Motor neuron (in vitro differentiated cells): ENCODE measurements around the gene TWF1. TPM values are rescaled to one million over a fixed set of nuclear protein-coding genes. Genes with fewer than 3 reads are reported as not detected.
A peak's percentile ranks its signal among the peaks of the same experiment; 100 is the strongest.

Experiments
- ATAC-seq, 8 experiments: fragments of 200-7000 bp; cut with Tn5 transposase; replicated peaks in 6 of 8; 2 replicates each; pipeline ENCODE4 v1.8.0; 2021; ENCODE audit warnings: mild to moderate bottlenecking in 8 of 8, moderate library complexity in 8 of 8
- H3K27ac ChIP-seq, 2 donors: fragments of 250-450 bp; sonication (Bioruptor Pico); 2 replicates each; pipeline ENCODE4 v1.9.0; 2021; ENCODE audit warnings: antibody characterized with exemption in 2 of 2, mild to moderate bottlenecking in 2 of 2, moderate library complexity in 1 of 2
- H3K4me1 ChIP-seq, 2 donors: fragments of 250-450 bp; sonication (Bioruptor Pico); replicated peaks in 1 of 2; 2 replicates each; pipeline ENCODE4 v1.6.1; 2021; ENCODE audit warnings: antibody characterized with exemption in 2 of 2, mild to moderate bottlenecking in 2 of 2, moderate library complexity in 1 of 2
- H3K4me3 ChIP-seq, 5 donors: fragments of 250-450 bp; sonication (Bioruptor Pico); 2 replicates each; pipeline ENCODE4 v1.9.0; 2021; ENCODE audit warnings: antibody characterized with exemption in 5 of 5, mild to moderate bottlenecking in 5 of 5, moderate library complexity in 4 of 5
- WGBS, 10 experiments: fragments of 450-650 bp; shearing (Covaris generic); methylation state at CpG; one replicate each; pipeline ENCODE4 v1.0.0; 2022; 5-methylcytosine and 5-hydroxymethylcytosine counted together
- in situ Hi-C, 9 experiments: fragments of 400-800 bp; cut with MboI; loops; one replicate each; pipeline ENCODE4 v1.15.0; 2021; ENCODE audit warnings: low sequenced_read_pairs in 9 of 9, low pct_unique_long_range_greater_than_20kb in 2 of 9; ENCODE audit not compliant: unreplicated experiment in 9 of 9
- total RNA-seq, 8 experiments: library from RNA; unstranded; fragments of 300-600 nt; gene quantifications; 2 replicates each; pipeline versions ENCODE4 v1.2.3 to v1.2.4, GENCODE V29; 2022

The TWF1 gene
- total RNA-seq, 8 experiments from 2014 or later = 61.3 to 122 (median 78.4) TPM

DNA sequence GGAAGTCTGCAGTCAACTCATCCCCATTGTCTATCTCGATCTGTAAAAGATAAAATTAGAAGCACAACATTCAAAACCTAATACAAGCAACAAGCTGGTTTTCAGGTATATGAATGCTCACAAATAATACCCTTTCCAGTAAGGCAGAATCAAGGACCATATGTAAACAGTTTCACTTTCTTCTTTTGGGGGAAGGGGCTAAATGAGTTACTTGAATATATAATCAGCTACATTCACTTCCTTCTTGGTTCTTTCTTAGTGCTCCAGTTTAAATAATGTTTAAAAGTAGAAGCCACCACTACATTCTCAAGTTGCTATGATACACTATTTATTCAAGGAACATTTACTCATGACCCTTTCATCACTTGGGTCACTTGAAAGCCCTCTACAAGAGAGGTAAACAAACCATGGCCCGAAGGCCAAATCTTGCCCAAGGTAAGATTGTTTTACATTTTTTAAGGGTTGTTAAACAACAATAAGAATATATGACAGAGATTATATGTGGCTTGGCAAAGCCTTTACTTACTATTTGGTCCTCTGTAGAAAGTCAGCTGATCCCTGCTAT, 10.3 kb downstream of the TWF1 start:
- WGBS, 10 experiments = 33 to 100% (median 80%) methylated on average over 1 to 2 of the region's 2 CpGs; no CpG with 5 or more reads in 1 of the 10 experiments
- H3K4me3 ChIP-seq = no peak overlapping the region
- no peak overlapping the region for H3K27ac ChIP-seq
- no peaks in the 10 kb centered on the region for H3K4me1 ChIP-seq
- in situ Hi-C loops = loop anchor here in 1 of 9 experiments (25.0 kb wide), 1 partner anchor 92 kb away; no protein-coding TSS in a partner anchor
- ATAC-seq = peak in 2 of 8 experiments; percentile 43 to 66

DNA sequence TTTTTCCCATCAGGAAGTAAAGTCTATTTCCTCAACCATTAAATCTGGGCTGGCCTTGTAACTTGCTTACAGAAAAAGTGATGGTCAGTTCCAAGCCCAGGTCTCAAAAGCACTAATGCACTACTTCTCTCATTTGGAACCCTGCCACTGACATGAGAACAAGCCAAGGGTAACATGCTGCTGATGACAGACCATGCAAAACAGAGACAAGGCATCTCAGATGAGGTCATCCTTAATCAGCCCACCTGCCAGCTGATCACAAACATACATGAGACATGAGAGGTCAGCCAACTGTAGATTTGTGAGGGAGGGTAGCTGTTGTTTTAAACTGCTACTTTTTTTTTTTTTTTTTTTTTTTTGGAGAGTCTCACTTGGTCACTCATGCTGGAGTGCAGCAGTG, 16.2 kb downstream of the TWF1 start:
- Histone ChIP-seq H3K4me3 (no peak overlapping the region), H3K27ac (no peak overlapping the region), H3K4me1 (no peaks in the 10 kb centered on the region)
- in situ Hi-C loops = loop anchor here in 1 of 9 experiments (25.0 kb wide), 1 partner anchor 97 kb away; no protein-coding TSS in a partner anchor
- peak in 5 of 8 experiments; percentile 94 to 99 (median 96) for ATAC-seq

DNA sequence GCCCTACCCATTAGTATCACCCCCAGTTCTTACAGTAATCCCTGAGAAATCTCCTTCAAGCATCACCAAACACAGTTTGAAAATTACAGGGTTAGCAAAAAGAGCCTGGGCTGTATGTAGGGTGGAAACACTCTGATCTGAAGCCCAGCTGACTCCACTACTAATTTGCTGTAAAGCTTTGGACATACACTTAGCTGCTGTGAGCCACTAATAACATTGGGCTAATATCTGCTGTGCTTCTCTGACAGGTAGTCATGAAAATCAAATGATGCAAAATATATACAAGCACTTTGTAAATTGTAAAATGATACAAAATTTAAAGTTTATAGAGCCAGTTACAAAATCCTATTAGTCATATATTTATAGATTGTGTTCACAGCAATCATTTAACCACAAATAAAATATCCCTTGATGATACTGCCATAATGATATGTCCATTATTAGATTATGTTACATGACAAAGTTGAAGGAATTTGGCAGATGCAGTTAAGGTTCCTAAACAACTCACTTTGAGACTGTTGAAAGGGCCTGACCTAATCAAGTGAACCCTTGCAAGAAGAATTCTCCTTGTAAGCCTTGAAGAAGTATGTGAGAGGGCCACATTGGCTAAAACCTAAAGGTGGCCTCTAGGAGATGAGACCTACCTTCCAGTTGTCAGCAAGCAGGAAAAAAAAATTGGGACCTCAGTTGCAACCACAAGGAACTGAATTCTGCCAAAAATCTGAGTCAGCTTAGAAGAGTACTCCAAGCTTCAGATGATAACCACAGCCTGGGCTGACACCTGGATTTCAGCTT, 19.0 kb downstream of the TWF1 start:
- Histone ChIP-seq H3K27ac (no peak overlapping the region), H3K4me3 (no peak overlapping the region), H3K4me1 (no peaks in the 10 kb centered on the region)
- no peak for ATAC-seq
- in situ Hi-C loops = loop anchor here in 1 of 9 experiments (25.0 kb wide), 1 partner anchor 100 kb away; no protein-coding TSS in a partner anchor

DNA sequence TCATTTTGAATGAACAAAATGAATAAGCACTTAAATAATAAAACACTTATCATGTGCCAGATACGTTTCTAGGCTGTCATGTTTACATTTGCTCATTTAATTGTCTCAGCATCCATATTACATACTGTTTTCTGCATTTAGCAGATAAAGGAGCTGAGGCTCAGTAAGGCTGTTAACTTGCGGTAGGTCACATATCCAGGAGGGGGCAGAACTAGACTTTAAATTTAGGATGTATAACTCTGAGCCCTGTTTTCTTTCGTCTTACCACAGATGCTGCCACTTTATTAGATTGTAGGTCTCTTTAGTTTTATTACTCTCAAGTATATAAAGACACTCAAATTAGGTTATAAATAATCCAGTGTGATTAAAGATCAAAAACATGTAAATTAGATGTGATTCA, 29.6 kb downstream of the TWF1 start:
- peak in 4 of 8 experiments; percentile 34 to 90 (median 46) for ATAC-seq
- in situ Hi-C loops = loop anchor here in 1 of 9 experiments (25.0 kb wide), 1 partner anchor 111 kb away; no protein-coding TSS in a partner anchor
- Histone ChIP-seq H3K4me3 (no peak overlapping the region), H3K27ac (no peak overlapping the region), H3K4me1 (no peaks in the 10 kb centered on the region)
- 9 to 74% (median 61%) methylated on average over 1 to 3 of the region's 3 CpGs; no CpG with 5 or more reads in 2 of the 10 experiments for WGBS, 10 experiments

DNA sequence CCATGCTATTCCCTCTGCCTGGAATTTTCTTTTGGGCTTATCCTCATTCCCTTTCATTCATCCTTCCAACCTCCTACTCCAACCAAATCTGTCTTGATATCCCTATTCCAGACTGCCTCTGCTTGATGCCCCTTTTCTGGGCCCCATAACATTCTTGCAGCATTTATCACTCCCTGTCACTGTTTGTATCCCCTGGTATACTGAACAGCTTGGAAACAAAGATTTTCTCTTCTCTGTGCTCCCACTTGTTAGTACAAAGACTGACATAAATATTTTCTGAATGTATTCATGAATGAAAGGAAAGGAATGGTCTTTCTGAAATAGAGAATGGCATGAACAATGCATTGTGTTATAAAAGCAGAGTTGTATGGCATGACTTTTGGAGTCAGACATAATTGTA, 39.8 kb downstream of the TWF1 start:
- in situ Hi-C loops = no loop called here
- Histone ChIP-seq H3K4me3 (no peak overlapping the region), H3K27ac (no peak overlapping the region), H3K4me1 (peaks cover 8% of the 10 kb centered on the region in 2 donors)
- peak in 6 of 8 experiments; percentile 28 to 92 (median 80) for ATAC-seq

DNA sequence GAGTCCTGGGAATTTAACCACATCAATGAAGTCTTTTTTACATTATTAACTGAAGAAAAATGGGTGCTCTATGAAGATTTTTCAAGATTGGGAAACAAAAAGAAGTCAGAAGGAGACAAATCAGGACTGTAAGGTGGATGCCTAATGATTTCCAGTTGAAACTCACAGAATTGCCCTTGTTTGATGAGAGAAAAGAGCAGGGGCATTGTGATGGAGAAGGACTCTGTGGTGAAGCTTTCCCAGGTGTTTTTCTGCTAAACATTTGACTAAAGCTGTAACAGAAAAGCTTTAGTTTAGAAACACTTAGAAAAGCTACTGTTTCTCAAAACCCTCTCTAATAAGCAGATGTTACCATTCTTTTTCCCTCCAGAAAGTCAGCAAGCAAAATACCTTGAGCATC, 41.6 kb downstream of the TWF1 start:
- peaks cover 11 to 14% of the 10 kb centered on the region in 2 donors for H3K4me1 ChIP-seq
- in situ Hi-C loops = no loop called here
- no peak for ATAC-seq
- no peak overlapping the region for H3K27ac ChIP-seq
- no peak overlapping the region for H3K4me3 ChIP-seq

DNA sequence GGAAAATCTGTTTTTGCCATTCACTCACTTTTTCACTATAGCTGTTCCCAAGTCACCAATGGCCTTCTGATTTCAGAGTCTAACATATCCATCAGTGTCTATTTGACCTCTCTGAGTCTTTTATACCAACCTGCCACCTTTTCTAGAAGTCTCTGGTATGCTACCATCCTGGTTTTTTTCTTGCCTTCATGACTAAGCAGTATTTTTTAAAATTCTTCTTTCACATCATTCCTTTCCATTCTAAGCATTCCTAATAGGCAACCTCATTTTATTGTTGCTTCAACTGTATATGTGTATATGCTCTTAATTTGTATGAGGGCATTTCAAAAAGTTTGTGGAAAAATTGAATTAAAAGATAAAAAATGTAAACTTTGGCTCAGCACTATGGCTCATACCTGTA, 42.3 kb downstream of the TWF1 start:
- in situ Hi-C loops = no loop called here
- no peak for ATAC-seq

DNA sequence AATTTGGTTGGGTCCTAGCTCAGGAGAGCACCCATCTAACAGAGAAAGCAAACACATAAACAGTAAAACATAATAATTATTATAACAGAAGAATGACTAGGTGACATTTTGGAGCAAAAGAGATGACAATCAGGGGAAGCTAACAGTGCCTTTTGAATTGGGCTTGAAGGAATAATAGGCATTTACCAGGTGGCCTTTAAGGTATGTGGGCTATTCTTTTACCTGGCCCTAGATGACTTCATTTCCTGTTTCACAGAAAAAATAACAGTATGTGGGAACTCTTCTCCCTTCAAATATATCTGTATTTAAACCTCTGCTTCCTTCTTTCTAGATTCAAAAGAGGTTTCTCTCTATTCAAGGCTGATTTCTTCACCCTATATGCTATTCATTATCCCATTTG, 43.5 kb downstream of the TWF1 start:
- no peak for ATAC-seq
- in situ Hi-C loops = no loop called here
- peaks cover 15 to 17% of the 10 kb centered on the region in 2 donors for H3K4me1 ChIP-seq
- H3K4me3 ChIP-seq = no peak overlapping the region
- H3K27ac ChIP-seq = no peak overlapping the region

More for the DNA sequence above, 42.3 kb downstream of the TWF1 start:
- Histone ChIP-seq H3K4me3 (no peak overlapping the region), H3K4me1 (peaks cover 11 to 14% of the 10 kb centered on the region in 2 donors), H3K27ac (no peak overlapping the region)

DNA sequence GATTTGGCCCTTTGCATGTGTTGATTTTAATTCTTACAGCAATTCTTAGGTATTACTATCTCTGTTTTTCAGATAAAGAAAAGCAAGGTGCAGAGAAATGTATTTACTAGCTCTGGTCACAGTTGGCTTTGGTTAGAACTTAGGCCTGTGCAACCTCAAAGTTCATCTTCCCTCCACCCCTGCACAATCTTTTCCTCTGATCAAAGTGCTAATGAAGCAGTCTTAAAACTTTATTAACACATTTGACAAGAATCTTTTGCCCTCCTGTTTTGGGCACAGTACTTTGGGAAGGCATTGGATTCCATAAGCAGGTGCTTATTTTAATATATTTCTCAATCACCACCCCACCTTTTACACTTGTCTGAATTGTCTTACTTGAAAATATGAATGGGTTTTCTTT, 44.6 kb downstream of the TWF1 start:
- in situ Hi-C loops = no loop called here
- H3K4me3 ChIP-seq = no peak overlapping the region
- peaks cover 10 to 16% of the 10 kb centered on the region in 2 donors for H3K4me1 ChIP-seq
- H3K27ac ChIP-seq = no peak overlapping the region
- no peak for ATAC-seq

DNA sequence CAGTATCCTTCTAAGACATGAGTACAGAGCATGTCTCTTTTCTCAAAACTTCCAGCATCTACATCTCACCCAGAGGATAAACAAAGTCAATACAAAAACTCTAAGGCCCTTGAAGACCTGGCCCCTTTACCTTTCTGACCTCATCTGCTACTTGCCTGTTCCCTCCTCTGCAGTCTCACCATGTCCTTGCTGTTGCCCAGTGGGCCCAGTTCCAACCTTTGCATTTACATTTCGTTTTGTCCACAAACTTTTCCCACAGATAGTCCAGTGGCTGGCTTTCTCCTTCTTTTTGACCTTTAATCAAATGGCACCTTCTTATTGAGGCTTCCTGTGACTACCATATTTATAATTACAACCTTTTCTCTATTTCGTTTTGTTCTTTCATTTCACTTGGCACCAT, 45.7 kb downstream of the TWF1 start:
- no peak for ATAC-seq
- in situ Hi-C loops = no loop called here
- H3K4me1 ChIP-seq = peaks cover 7 to 13% of the 10 kb centered on the region in 2 donors
- peak overlapping the region in 1 of 5 donors; percentile 63 for H3K4me3 ChIP-seq
- whole genome bisulfite sequencing, 10 experiments = 71 to 97% (median 79%) methylated on average over 2 of the region's 2 CpGs; no CpG with 5 or more reads in 1 of the 10 experiments
- no peak overlapping the region for H3K27ac ChIP-seq

DNA sequence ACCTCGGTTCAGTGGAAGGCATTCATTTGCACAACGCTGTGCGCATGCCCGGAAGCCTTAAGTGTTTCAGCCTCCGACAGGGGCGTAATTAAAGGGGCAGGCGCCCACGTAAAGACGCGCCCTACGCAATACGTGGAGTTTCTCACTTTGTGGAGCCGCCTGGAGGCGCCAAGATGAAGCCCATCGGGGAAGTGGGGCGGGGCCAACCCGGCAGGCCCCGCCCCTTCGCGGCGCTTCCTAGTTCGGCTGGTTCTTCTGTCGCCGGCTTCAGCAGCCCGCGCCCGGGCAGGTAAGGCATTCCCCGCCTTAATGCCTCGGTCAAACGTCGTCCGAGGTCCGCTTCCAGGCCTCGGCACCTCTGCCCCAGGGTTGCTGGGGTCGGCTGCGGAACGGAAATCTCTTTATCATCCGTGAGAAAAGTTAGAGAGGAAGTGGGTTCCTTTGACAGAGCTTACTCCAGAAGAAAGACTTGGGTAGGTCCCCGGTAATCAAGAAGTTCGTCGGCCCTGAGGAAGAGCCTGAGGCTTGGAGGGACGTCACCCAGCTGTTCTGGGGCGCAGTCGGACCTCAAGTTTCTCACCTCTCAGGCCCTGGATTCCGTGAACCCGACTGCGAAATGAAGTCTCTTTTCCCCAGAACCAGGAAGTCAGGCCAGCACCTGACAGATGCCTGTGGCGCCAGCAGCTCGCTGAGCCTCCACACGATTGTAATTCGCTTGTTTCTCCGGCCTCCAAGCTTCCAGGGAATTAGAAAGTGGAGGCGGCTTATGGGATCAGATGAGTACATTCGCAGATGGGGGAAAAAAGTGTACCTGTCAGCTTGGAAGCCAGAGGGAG, 47.2 kb downstream of the TWF1 start, which contains the start of the genes IRAK4 and PUS7L:
Gene IRAK4 (plus strand): TSS at position 224 of the 836 bp plus-strand sequence. CDS start 9,161 bp downstream, outside the sequence.
Gene PUS7L (minus strand): TSS at position 63 of the 836 bp plus-strand sequence. CDS start 3,545 bp downstream, outside the sequence.
- WGBS, 10 experiments = 0 to 24% (median 0%) methylated on average over 1 to 16 of the region's 54 CpGs; no CpG with 5 or more reads in 3 of the 10 experiments
- peak within 1 kb of the TSS; percentile 7 to 13 for H3K27ac ChIP-seq
- peaks cover 7 to 13% of the 10 kb centered on the region in 2 donors for H3K4me1 ChIP-seq
- peak; percentile 91 to 98 (median 96) for ATAC-seq
- peak within 1 kb of the TSS; percentile 49 to 64 (median 60) for H3K4me3 ChIP-seq
- in situ Hi-C loops = no loop called here

DNA sequence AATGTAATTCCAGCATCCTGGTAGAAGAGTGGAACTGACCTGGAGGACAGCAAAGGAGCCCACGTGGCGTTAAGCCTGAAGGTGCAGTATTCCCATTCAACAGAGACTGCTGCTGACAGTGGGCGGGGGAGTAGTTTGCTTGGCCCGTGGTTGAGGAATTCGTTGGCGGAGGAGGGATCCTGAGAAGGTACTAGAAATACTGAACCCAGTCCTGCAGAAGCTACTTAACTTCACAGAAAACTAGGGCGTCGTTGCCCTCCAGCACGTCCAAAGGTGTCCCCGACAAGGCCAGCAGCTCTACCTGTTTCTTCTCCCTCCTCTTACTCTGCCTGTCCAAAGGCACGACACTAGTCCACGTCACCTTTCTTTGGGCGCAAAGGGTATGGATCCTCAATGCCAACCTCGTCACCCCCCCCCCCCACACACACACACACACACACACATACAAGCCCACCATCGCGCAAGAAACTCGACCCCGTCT, 47.8 kb downstream of the TWF1 start:
- 0 to 30% (median 6%) methylated on average over 2 to 6 of the region's 18 CpGs; no CpG with 5 or more reads in 2 of the 10 experiments for WGBS, 10 experiments
- peak overlapping the region in 1 of 2 donors; percentile 1 for H3K27ac ChIP-seq
- peak overlapping the region; percentile 49 to 64 (median 60) for H3K4me3 ChIP-seq
- in situ Hi-C loops = no loop called here
- ATAC-seq = peak; percentile 28 to 50 (median 42)
- peaks cover 7 to 17% of the 10 kb centered on the region in 2 donors for H3K4me1 ChIP-seq

DNA sequence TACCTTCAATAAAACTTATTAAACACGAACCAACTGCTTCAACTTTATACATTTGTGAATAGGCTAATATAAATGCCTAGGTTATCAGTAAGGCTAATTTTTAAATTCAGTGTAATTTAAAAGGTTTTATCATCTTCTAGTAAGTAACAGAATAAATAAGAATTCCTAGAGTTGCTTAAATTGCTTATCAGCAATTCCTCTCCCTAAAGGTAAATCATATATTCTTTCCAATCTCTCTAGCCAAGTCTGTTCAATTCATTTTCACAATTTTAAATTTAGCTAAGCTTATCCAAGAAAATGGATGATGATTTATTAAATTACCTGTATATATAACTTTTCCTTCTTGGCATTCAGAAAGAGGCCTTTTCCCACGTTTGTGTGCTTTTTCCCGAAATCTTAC, 52.1 kb downstream of the TWF1 start:
- WGBS, 10 experiments = 61 to 100% (median 93%) methylated on average over 1 to 3 of the region's 3 CpGs
- no peak for ATAC-seq
- Histone ChIP-seq H3K4me3 (no peak overlapping the region), H3K27ac (no peak overlapping the region), H3K4me1 (peaks cover 3 to 14% of the 10 kb centered on the region in 2 donors)
- in situ Hi-C loops = no loop called here
